ENCODE results near the gene DGKI. TPM values are rescaled to one million over a fixed set of nuclear protein-coding genes. Genes with fewer than 3 reads are reported as not detected.

Gene DGKI
- total RNA-seq, 1 experiment from 2014 or later = 0.79 TPM

GRCh38 chr7:137848095-137848494, 1.3 kb upstream of the DGKI start (continued):
- TF ChIP-seq, protein P1, sequence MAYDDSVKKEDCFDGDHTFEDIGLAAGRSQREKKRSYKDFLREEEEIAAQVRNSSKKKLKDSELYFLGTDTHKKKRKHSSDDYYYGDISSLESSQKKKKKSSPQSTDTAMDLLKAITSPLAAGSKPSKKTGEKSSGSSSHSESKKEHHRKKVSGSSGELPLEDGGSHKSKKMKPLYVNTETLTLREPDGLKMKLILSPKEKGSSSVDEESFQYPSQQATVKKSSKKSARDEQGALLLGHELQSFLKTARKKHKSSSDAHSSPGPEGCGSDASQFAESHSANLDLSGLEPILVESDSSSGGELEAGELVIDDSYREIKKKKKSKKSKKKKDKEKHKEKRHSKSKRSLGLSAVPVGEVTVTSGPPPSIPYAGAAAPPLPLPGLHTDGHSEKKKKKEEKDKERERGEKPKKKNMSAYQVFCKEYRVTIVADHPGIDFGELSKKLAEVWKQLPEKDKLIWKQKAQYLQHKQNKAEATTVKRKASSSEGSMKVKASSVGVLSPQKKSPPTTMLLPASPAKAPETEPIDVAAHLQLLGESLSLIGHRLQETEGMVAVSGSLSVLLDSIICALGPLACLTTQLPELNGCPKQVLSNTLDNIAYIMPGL (CRISPR knock-in tag; IDR thresholded peaks at IDR 0.05) = no peak
- TF ChIP-seq ZNF317 (CRISPR knock-in tag; IDR thresholded peaks at IDR 0.05; ENCODE audit: borderline replicate concordance, low read depth) = no peak
- TF ChIP-seq, protein P2, sequence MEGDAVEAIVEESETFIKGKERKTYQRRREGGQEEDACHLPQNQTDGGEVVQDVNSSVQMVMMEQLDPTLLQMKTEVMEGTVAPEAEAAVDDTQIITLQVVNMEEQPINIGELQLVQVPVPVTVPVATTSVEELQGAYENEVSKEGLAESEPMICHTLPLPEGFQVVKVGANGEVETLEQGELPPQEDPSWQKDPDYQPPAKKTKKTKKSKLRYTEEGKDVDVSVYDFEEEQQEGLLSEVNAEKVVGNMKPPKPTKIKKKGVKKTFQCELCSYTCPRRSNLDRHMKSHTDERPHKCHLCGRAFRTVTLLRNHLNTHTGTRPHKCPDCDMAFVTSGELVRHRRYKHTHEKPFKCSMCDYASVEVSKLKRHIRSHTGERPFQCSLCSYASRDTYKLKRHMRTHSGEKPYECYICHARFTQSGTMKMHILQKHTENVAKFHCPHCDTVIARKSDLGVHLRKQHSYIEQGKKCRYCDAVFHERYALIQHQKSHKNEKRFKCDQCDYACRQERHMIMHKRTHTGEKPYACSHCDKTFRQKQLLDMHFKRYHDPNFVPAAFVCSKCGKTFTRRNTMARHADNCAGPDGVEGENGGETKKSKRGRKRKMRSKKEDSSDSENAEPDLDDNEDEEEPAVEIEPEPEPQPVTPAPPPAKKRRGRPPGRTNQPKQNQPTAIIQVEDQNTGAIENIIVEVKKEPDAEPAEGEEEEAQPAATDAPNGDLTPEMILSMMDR (IDR thresholded peaks at IDR 0.05) = no peak
- TF ChIP-seq ATF6 (CRISPR knock-in tag; IDR thresholded peaks at IDR 0.05) = no peak
- TF ChIP-seq OVOL2 (CRISPR knock-in tag; IDR thresholded peaks at IDR 0.05; ENCODE audit: borderline replicate concordance) = no peak
- no peak for TF ChIP-seq GRHL2 (CRISPR knock-in tag; IDR thresholded peaks at IDR 0.05; ENCODE audit: insufficient replicate concordance, severe bottlenecking)
- TF ChIP-seq SOX15 (CRISPR knock-in tag; IDR thresholded peaks at IDR 0.05) = no peak
- TF ChIP-seq FOXJ3 (CRISPR knock-in tag; IDR thresholded peaks at IDR 0.05; ENCODE audit: borderline replicate concordance) = no peak
- TF ChIP-seq PRDM15 (CRISPR knock-in tag; IDR thresholded peaks at IDR 0.05) = no peak
- TF ChIP-seq, protein P3, sequence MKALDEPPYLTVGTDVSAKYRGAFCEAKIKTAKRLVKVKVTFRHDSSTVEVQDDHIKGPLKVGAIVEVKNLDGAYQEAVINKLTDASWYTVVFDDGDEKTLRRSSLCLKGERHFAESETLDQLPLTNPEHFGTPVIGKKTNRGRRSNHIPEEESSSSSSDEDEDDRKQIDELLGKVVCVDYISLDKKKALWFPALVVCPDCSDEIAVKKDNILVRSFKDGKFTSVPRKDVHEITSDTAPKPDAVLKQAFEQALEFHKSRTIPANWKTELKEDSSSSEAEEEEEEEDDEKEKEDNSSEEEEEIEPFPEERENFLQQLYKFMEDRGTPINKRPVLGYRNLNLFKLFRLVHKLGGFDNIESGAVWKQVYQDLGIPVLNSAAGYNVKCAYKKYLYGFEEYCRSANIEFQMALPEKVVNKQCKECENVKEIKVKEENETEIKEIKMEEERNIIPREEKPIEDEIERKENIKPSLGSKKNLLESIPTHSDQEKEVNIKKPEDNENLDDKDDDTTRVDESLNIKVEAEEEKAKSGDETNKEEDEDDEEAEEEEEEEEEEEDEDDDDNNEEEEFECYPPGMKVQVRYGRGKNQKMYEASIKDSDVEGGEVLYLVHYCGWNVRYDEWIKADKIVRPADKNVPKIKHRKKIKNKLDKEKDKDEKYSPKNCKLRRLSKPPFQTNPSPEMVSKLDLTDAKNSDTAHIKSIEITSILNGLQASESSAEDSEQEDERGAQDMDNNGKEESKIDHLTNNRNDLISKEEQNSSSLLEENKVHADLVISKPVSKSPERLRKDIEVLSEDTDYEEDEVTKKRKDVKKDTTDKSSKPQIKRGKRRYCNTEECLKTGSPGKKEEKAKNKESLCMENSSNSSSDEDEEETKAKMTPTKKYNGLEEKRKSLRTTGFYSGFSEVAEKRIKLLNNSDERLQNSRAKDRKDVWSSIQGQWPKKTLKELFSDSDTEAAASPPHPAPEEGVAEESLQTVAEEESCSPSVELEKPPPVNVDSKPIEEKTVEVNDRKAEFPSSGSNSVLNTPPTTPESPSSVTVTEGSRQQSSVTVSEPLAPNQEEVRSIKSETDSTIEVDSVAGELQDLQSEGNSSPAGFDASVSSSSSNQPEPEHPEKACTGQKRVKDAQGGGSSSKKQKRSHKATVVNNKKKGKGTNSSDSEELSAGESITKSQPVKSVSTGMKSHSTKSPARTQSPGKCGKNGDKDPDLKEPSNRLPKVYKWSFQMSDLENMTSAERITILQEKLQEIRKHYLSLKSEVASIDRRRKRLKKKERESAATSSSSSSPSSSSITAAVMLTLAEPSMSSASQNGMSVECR (CRISPR knock-in tag; IDR thresholded peaks at IDR 0.05; ENCODE audit: borderline replicate concordance) = no peak
- TF ChIP-seq NR3C1 (CRISPR knock-in tag; conservative IDR thresholded peaks at IDR 0.05; ENCODE audit: low read depth) = no peak
- no peak for TF ChIP-seq TEAD4 (CRISPR knock-in tag; IDR thresholded peaks at IDR 0.05)
- no peak for TF ChIP-seq EMX1 (CRISPR knock-in tag; IDR thresholded peaks at IDR 0.05)
